ENCODE data around the gene PPP2R2D. TPM values are rescaled to one million over a fixed set of nuclear protein-coding genes. Genes with fewer than 3 reads are reported as not detected.
"Not testable (repeated sequence)": the region's sequence is repeated elsewhere in the genome, so short reads cannot be mapped to it uniquely, and the experiment has no call there.

The PPP2R2D gene
- total RNA-seq, 1 experiment from 2014 or later: 57.5 TPM

DNA sequence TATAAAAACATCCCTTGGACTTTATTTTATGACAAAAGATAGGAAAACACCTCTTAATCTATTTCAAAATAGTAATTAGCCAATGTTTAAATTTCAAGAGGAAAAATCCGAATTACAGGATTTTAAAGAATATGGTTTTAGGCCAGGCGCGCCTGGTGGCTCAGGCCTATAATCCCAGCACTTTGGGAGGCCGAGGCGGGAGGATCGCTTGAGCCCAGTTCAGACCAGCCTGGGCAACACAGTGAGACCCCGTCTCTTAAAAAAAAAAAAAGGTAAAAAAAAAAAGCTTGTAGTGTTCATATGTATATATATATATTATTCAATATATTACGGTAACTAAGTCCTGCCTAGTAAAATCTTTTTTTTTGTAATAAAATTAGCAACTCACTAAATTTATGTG, 79.5 kb downstream of the PPP2R2D start:
- DNase-seq (ENCODE audit: low spot score): no peak
- in situ Hi-C loops (cut with HindIII; ENCODE audit: low sequenced_read_pairs): no loop called here

DNA sequence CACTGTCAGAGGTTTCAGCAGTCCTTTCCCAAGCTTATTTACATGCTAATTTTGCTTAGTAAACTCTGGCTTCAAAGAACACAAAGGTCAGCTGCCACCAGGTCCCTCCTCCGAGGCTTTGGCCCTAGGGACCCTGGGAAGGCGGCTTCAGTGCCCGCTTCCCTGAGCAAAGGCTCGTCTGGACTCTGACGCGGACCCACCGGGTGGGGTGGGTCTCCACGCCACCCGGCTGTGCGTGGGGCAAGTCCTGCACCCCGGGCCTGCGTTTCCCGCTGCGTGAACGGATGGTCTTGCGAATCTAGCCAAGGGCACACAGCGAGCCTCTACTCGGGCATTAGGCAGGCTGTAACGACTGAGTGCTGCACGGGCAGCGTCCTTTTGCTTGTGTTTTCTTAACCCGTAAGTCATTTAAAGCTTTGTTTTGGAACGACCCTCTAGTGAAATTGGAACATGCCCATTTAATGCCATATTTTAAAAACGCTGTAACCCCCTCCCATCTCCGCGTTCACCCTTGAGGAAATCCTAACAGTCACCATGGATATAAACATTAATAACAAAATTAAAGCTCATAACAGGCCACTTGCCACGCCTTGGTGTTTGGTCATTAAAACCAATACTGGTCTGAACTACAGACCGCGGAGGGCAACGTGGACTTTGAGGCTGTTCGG, 80.1 kb downstream of the PPP2R2D start:
- in situ Hi-C loops (cut with HindIII; ENCODE audit: low sequenced_read_pairs): no loop called here
- peak; percentile 24 for DNase-seq (ENCODE audit: low spot score)

DNA sequence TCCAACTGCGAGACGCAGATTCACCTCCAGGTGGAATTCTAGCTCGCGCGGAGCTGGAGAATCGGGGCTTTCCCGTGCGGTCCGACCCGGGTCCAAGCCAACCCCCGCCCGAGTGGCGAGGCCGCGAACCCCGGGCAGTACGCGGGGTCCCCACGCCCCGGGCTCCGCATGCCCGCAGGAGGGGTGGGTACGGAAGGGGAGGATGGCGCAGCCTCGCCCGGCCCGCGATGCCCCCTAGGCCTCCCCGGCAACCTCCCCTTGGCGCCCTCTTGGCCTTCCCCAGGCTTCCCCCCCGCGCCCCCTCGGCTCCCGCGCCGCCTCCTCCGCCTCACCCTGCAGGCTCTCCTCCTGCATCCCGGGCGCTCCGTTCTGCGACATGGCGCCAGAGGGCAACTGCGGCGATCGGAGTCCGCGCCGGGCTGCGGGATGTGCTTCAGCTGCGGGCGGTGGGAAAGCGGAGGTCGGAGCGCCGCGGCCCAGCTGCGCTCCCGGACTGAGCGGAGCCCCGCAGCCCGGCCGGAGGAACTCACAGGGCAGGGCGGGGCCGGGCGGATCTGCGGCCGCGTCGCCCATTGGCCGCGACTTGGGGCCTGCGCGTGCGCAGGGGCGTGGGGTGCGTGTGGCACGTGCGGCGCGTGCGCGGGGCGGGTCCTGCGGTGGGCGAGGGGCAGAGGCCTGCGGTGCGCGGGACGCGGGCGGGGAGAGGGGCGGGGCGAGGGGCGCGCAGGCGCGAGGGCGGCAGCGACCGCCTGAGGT, 80.8 kb downstream of the PPP2R2D start, which contains the start of gene BNIP3:
BNIP3 (minus strand) TSS at position 495 of the 756 bp plus-strand sequence; CDS start at position 378, 117 bp downstream.
- peak; percentile 91 for DNase-seq (ENCODE audit: low spot score)
- in situ Hi-C loops (cut with HindIII; ENCODE audit: low sequenced_read_pairs): no loop called here

GRCh38 chr10:131982185-131982756, 81.5 kb downstream of the PPP2R2D start:
- in situ Hi-C loops (cut with HindIII; ENCODE audit: low sequenced_read_pairs): no loop called here
- DNase-seq (ENCODE audit: low spot score): no peak

- in situ Hi-C loops (cut with HindIII; ENCODE audit: low sequenced_read_pairs): no loop called here
- no peak for DNase-seq (ENCODE audit: low spot score)
Observed at GRCh38 chr10:131982796-131983195, 82.0 kb downstream of the PPP2R2D start.

GRCh38 chr10:131983780-131984179, 83.0 kb downstream of the PPP2R2D start:
- in situ Hi-C loops (cut with HindIII; ENCODE audit: low sequenced_read_pairs): no loop called here
- peak; percentile 33 for DNase-seq (ENCODE audit: low spot score)

GRCh38 chr10:131986851-131987250, 86.0 kb downstream of the PPP2R2D start:
- in situ Hi-C loops (cut with HindIII; ENCODE audit: low sequenced_read_pairs); DNase-seq (ENCODE audit: low spot score): not testable (repeated sequence)

GRCh38 chr10:131987301-131987700, 86.5 kb downstream of the PPP2R2D start:
- in situ Hi-C loops (cut with HindIII; ENCODE audit: low sequenced_read_pairs); DNase-seq (ENCODE audit: low spot score): not testable (repeated sequence)

GRCh38 chr10:131987786-131988185, 87.0 kb downstream of the PPP2R2D start:
- in situ Hi-C loops (cut with HindIII; ENCODE audit: low sequenced_read_pairs); DNase-seq (ENCODE audit: low spot score): not testable (repeated sequence)

DNA sequence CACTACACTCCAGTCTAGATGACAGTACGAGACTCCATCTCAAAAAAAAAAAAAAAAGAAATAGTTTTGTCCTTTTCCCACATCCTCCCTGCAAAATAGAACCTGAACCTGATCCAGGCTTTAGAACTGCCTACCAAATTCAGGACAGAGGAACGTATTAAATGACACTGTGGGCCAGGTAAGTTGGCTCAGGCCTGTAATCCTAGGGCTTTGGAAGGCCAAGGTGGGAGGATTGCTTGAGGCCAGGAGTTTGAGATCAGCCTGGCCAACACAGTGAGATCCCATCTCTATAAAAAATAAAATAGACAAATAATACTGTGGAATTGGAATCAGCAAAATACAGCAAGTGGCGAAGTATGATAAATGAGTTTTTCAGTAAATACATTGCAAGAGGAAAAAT, 90.9 kb downstream of the PPP2R2D start:
- in situ Hi-C loops (cut with HindIII; ENCODE audit: low sequenced_read_pairs): no loop called here
- no peak for DNase-seq (ENCODE audit: low spot score)

- in situ Hi-C loops (cut with HindIII; ENCODE audit: low sequenced_read_pairs): no loop called here
- DNase-seq (ENCODE audit: low spot score): no peak
Observed at GRCh38 chr10:131993275-131993674, 92.5 kb downstream of the PPP2R2D start.

- in situ Hi-C loops (cut with HindIII; ENCODE audit: low sequenced_read_pairs): no loop called here
- DNase-seq (ENCODE audit: low spot score): no peak
Observed at GRCh38 chr10:131994435-131994834, 93.6 kb downstream of the PPP2R2D start.

DNA sequence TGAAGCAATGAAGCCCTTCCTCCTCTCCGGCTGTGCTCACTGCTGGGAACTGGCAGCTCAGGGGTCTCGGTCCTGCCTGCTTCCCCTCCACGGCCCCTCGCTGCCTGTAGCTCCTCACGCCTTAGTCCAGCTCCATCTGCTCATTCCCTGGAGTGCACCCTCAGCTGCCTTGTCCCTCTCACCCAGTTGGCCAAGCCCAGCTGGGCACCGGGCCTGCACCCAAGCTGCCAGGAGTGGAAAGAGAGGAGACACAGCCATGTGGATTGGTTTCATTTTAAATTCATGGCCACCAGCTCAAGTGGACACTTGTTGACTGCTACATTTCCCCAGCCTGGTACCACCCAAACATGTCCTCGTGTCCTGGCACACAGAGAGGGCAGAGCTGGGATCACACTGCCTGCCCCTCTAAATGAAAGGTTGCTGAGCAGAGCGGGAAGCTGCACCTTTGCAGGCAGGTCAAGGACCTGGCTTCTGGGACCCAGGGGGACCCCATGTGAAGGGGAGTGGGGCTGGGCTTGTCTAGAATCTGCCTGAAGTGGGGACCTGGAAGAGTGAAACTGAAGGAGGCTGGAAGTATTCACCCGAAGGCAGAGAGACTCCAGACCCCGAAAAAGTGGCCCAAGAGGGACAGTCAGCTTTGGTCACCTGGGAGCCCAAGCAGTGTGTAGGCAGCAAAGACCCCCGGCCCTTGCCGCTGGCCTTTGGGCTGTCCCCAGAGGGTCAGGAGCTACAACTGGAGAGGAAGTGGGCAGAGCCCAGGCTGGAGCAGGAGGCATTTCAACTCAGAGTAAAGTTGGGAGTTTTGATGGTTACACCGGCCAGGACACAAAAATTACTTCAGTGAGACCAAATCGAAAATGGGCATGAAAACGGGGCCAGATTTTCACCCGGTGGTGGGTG, 95.9 kb downstream of the PPP2R2D start:
- in situ Hi-C loops (cut with HindIII; ENCODE audit: low sequenced_read_pairs): no loop called here
- peak; percentile 31 for DNase-seq (ENCODE audit: low spot score)

GRCh38 chr10:131997366-131998049, 96.7 kb downstream of the PPP2R2D start:
- in situ Hi-C loops (cut with HindIII; ENCODE audit: low sequenced_read_pairs): no loop called here
- DNase-seq (ENCODE audit: low spot score): no peak

- DNase-seq (ENCODE audit: low spot score): no peak
- in situ Hi-C loops (cut with HindIII; ENCODE audit: low sequenced_read_pairs): no loop called here
Observed at GRCh38 chr10:131998050-131998844, 97.4 kb downstream of the PPP2R2D start.

DNA sequence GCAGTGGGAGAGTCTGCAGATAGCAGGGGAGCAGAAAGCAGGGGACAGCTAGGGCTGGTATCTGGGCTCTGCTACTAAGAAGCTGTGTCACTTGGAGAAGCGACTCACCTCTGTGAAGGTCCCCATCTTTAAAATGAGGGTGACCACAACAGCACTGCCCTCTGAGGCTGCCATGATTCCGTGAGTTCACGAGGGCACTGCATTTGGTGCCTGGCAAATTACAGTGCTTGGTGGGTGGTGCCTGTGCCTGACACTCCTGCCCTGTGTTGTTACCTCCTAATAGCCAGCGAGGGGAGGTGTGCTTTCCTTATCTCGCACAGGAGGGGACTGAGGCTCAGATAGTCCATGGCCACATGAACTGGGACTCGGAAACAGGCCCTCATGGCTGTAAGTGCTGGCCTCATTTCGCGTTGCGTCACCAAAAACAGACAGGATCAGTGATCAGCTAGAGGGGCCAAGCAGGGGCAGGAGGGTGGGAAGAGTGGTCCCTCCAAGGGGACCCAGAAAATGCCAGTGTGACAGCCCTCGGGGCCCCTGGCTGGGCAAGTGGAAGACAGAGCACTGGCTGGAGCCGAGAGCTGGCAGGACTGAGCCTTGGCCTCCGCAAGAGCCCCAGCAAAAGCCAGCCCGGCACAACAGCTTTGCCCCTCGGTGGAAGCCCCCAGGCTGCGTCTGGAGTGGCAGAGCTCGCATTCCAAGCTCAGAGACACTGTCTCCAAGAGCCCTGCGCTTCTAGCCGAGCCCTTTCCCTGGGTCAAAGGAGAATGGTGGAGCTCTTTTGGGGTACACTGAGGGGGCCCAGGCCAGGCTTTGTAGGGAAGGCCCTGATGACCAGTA, 98.3 kb downstream of the PPP2R2D start:
- in situ Hi-C loops (cut with HindIII; ENCODE audit: low sequenced_read_pairs): no loop called here
- DNase-seq (ENCODE audit: low spot score): no peak
